NB4 (cell line): ENCODE data around the gene ZNF772.

Source experiments
- DNase-seq: peaks from one replicate; pipeline ENCODE4 v3.0.0; 2010; ENCODE audit warnings: low read depth
- H3K4me3 ChIP-seq: one replicate; pipeline ENCODE4 v1.5.1; 2011; ENCODE audit warnings: mild to moderate bottlenecking, low read depth, low read length, moderate library complexity
- MYC ChIP-seq: IDR thresholded peaks from 2 replicates; pipeline ENCODE4 v1.6.1; 2011; ENCODE audit warnings: low read depth, low read length
- POLR2A ChIP-seq: IDR thresholded peaks from 2 replicates; pipeline ENCODE4 v1.6.1; 2011; ENCODE audit warnings: mild to moderate bottlenecking; ENCODE audit not compliant: insufficient read length; ENCODE audit errors: extremely low read depth
- TF ChIP-seq, protein P1 (sequence below): IDR thresholded peaks from 2 replicates; pipeline ENCODE4 v1.6.1; 2011; ENCODE audit warnings: low read depth, low read length
- TF ChIP-seq, protein P2 (sequence below): IDR thresholded peaks from one replicate; pipeline ENCODE4 v1.5.1; 2012; ENCODE audit warnings: low read depth, low read length

Gene ZNF772

GRCh38 chr19:57487477-57488298 is 10.3 kb upstream of the ZNF772 start, which contains the start of gene ZNF419:
Gene ZNF419, plus strand, starts transcription at chr19:57487750. Its CDS starts 201 bp downstream, at chr19:57487951.
- H3K4me3 ChIP-seq: peak within 1 kb of the TSS; percentile 77
- DNase-seq: peak; percentile 78
- peak; percentile 45 for TF ChIP-seq POLR2A

DNA sequence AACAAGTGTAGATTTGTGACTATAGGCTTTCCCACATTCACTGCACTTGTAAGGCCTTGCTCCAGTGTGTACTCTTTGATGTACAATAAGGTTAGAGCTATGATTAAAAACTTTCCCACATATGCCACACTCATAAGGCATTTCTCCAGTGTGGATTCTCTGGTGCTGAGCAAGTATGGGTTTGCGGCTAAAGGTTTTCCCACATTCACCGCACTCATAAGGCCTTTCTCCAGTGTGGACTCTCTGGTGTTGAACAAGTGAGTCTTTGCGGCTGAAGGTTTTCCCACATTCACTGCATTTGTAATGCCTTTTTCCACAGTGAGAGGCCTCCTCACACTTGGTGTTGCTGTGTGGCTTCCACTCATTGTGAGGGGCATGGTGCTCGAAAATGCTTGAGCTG is 3.7 kb downstream of the ZNF772 start:
- peak; percentile 10 for DNase-seq
- TF ChIP-seq MYC (no peak), POLR2A (no peak)
- TF ChIP-seq, protein P1, sequence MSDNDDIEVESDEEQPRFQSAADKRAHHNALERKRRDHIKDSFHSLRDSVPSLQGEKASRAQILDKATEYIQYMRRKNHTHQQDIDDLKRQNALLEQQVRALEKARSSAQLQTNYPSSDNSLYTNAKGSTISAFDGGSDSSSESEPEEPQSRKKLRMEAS: no peak
- TF ChIP-seq, protein P2, sequence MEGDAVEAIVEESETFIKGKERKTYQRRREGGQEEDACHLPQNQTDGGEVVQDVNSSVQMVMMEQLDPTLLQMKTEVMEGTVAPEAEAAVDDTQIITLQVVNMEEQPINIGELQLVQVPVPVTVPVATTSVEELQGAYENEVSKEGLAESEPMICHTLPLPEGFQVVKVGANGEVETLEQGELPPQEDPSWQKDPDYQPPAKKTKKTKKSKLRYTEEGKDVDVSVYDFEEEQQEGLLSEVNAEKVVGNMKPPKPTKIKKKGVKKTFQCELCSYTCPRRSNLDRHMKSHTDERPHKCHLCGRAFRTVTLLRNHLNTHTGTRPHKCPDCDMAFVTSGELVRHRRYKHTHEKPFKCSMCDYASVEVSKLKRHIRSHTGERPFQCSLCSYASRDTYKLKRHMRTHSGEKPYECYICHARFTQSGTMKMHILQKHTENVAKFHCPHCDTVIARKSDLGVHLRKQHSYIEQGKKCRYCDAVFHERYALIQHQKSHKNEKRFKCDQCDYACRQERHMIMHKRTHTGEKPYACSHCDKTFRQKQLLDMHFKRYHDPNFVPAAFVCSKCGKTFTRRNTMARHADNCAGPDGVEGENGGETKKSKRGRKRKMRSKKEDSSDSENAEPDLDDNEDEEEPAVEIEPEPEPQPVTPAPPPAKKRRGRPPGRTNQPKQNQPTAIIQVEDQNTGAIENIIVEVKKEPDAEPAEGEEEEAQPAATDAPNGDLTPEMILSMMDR: no peak
- H3K4me3 ChIP-seq: no peak overlapping the region

GRCh38 chr19:57466489-57466888 is 10.9 kb downstream of the ZNF772 start:
- H3K4me3 ChIP-seq: no peak overlapping the region
- no peak for DNase-seq
- TF ChIP-seq MYC: no peak
- TF ChIP-seq, protein P1: no peak
- no peak for TF ChIP-seq POLR2A
- TF ChIP-seq, protein P2: no peak

- TF ChIP-seq, protein P1: no peak
- TF ChIP-seq, protein P2: peak; percentile 55
- no peak for TF ChIP-seq POLR2A
- H3K4me3 ChIP-seq: no peak overlapping the region
- DNase-seq: peak; percentile 62
Observed at GRCh38 chr19:57465680-57466381, 11.5 kb downstream of the ZNF772 start.

DNA sequence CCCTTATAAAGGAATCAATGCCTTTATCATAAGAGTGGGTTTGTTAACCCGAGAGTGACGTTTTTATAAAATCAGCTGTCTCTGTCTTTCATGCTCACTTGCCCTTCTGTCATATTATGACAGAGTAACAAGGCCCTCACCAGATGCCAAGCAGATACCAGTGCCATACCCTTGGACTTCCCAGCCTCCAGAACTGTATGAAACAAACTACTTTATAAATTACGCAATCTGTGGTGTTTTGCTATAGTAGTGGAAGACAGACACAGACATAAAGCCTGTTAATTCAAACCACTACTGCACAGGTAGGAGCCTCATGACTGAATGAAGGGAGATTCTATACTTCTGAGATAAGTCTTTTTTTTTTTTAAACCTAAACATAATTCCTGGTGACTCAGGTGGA is 25.1 kb downstream of the ZNF772 start:
- no peak overlapping the region for H3K4me3 ChIP-seq
- TF ChIP-seq POLR2A (no peak), MYC (no peak)
- TF ChIP-seq, protein P2: no peak
- TF ChIP-seq, protein P1: no peak
- DNase-seq: no peak

DNA sequence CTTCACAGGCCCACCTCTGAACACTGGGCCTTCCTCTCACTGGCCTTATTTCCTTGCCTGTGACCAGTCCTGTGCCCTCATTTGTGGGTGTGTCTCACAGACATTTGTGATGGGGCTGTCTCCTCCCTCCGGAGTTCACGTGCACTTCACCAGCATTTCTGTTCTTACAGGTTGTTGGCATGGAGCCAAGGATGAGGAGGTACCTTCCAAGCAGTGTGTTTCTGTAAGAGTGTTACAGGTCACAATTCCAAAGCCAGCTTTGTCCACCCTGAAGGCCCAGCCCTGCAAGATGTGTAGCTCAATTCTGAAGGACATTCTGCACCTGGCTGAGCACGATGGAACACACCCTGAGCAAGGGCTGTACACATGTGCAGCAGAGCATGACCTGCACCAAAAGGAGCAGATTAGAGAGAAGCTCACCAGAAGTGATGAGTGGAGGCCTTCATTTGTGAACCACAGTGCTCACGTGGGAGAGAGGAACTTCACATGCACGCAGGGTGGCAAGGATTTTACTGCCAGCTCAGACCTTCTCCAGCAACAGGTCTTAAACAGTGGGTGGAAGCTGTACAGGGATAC is 34.2 kb downstream of the ZNF772 start:
- TF ChIP-seq, protein P1: no peak
- no peak for DNase-seq
- no peak overlapping the region for H3K4me3 ChIP-seq
